Brain microvascular endothelial cell (primary cell): ENCODE data around the gene MAPK1.
"Not testable (repeated sequence)": the region's sequence is repeated elsewhere in the genome, so short reads cannot be mapped to it uniquely, and the experiment has no call there.

Experiments
- DNase-seq: peaks from one replicate; pipeline ENCODE4 v3.0.0-alpha.2; 2020
- H3K27ac ChIP-seq: fragments of 250-450 bp; sonication (Bioruptor Pico); 2 replicates; pipeline ENCODE4 v1.5.1; 2020; ENCODE audit warnings: mild to moderate bottlenecking, moderate library complexity
- H3K27me3 ChIP-seq: fragments of 250-450 bp; sonication (Bioruptor Pico); replicated peaks from 2 replicates; pipeline ENCODE4 v1.5.1; 2020; ENCODE audit warnings: mild to moderate bottlenecking
- H3K36me3 ChIP-seq: fragments of 250-450 bp; sonication (Bioruptor Pico); replicated peaks from 2 replicates; pipeline ENCODE4 v1.5.1; 2020; ENCODE audit warnings: mild to moderate bottlenecking
- H3K4me3 ChIP-seq: 2 replicates; pipeline ENCODE4 v1.5.1; 2011; ENCODE audit warnings: low read depth, mild to moderate bottlenecking, control low read depth, low read length, moderate library complexity
- CTCF ChIP-seq: IDR thresholded peaks from 2 replicates; pipeline ENCODE4 v1.5.1; 2011; ENCODE audit warnings: low read depth, mild to moderate bottlenecking, moderate library complexity, low read length, control low read depth, inconsistent platforms; ENCODE audit errors: missing control alignments
- in situ Hi-C: cut with HindIII; loops from 2 replicates; pipeline ENCODE4 v1.10.0; 2017; ENCODE audit warnings: low sequenced_read_pairs, low pct_ligation_motif_present

Gene MAPK1

GRCh38 chr22:21735200-21736083 lies 132.0 kb downstream of the MAPK1 start, which contains the start of gene YPEL1:
Gene YPEL1 (minus strand): TSS chr22:21735794. CDS start chr22:21710744, 25,050 bp downstream.
- DNase-seq, result peak; percentile 92
- peak within 1 kb of the TSS; percentile 52 for H3K4me3 ChIP-seq
- H3K36me3 ChIP-seq, result no peaks in the 10 kb centered on the region
- in situ Hi-C loops, result no loop called here
- peak within 1 kb of the TSS; percentile 34 for H3K27ac ChIP-seq
- no peak for TF ChIP-seq CTCF
- peaks cover 8% of the 10 kb centered on the region for H3K27me3 ChIP-seq

GRCh38 chr22:21734540-21735199 lies 132.8 kb downstream of the MAPK1 start:
- Histone ChIP-seq H3K27ac (no peak overlapping the region), H3K4me3 (peak overlapping the region; percentile 47), H3K36me3 (no peaks in the 10 kb centered on the region), H3K27me3 (peaks cover 9% of the 10 kb centered on the region)
- no peak for TF ChIP-seq CTCF
- DNase-seq, result no peak
- in situ Hi-C loops, result no loop called here

GRCh38 chr22:21731503-21731902 lies 135.9 kb downstream of the MAPK1 start:
- H3K27ac ChIP-seq, result no peak overlapping the region
- H3K4me3 ChIP-seq, result no peak overlapping the region
- peaks cover 9% of the 10 kb centered on the region for H3K27me3 ChIP-seq
- no peak for DNase-seq
- in situ Hi-C loops, result no loop called here
- no peaks in the 10 kb centered on the region for H3K36me3 ChIP-seq
- no peak for TF ChIP-seq CTCF

GRCh38 chr22:21730535-21731308 lies 136.7 kb downstream of the MAPK1 start:
- Histone ChIP-seq H3K27me3 (peaks cover 9% of the 10 kb centered on the region), H3K27ac (no peak overlapping the region), H3K4me3 (no peak overlapping the region), H3K36me3 (no peaks in the 10 kb centered on the region)
- DNase-seq, result no peak
- in situ Hi-C loops, result no loop called here
- no peak for TF ChIP-seq CTCF

- H3K27me3 ChIP-seq, H3K27ac ChIP-seq, H3K36me3 ChIP-seq, in situ Hi-C loops, H3K4me3 ChIP-seq, DNase-seq: not testable (repeated sequence)
Observed at GRCh38 chr22:21729184-21729583, 138.3 kb downstream of the MAPK1 start.

- in situ Hi-C loops, result no loop called here
Observed at GRCh38 chr22:21728270-21728669, 139.2 kb downstream of the MAPK1 start.

More at GRCh38 chr22:21728270-21728669, 139.2 kb downstream of the MAPK1 start:
- Histone ChIP-seq H3K4me3 (no peak overlapping the region), H3K36me3 (no peaks in the 10 kb centered on the region), H3K27me3 (peaks cover 3% of the 10 kb centered on the region), H3K27ac (no peak overlapping the region)
- TF ChIP-seq CTCF, result no peak
- no peak for DNase-seq
